PFSK-1 (cell line): ENCODE results near the gene SULT1E1.

Source experiments
- POLR2AphosphoS5 ChIP-seq: IDR thresholded peaks from 2 replicates; pipeline ENCODE4 v1.6.1; 2012; ENCODE audit warnings: low read depth, mild to moderate bottlenecking, control low read depth, low read length, moderate library complexity
- SIN3A ChIP-seq: IDR thresholded peaks from 2 replicates; pipeline ENCODE4 v1.6.1; 2012; ENCODE audit warnings: mild to moderate bottlenecking, low read length, moderate library complexity, borderline replicate concordance; ENCODE audit not compliant: insufficient read depth
- TAF1 ChIP-seq: IDR thresholded peaks from 2 replicates; pipeline ENCODE4 v1.6.1; 2012; ENCODE audit warnings: low read length, control low read depth, borderline replicate concordance; ENCODE audit not compliant: insufficient read depth
- TF ChIP-seq, protein P1 (sequence below), 2 experiments: IDR thresholded peaks; 2 replicates each; pipeline versions ENCODE4 v1.6.1 to v1.8.0; 2011 to 2012; ENCODE audit warnings: low read depth in 2 of 2, low read length in 2 of 2, control low read depth in 1 of 2, inconsistent platforms in 1 of 2, mild to moderate bottlenecking in 1 of 2, moderate library complexity in 1 of 2; ENCODE audit not compliant: insufficient read depth in 1 of 2

DNA sequence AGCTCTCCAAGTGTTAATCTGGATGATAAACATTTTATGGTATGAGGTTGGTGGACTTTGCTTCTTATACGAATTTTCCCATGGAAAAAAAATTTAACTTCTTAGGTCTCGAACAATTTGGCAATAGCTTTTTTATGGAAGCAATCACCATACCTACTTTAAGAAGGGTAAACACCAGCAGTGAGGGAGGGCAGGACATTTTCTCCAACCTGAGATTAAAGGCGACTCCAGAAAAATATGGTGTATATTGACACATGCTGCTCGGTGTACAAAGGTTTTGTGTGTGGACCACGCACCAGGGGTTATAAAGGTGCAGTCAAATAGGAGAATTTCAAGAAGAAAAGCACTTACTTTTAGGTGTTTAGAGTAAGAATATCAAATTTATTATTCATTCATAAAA is 34.2 kb upstream of the SULT1E1 start:
- no peak for TF ChIP-seq POLR2AphosphoS5
- no peak for TF ChIP-seq TAF1
- TF ChIP-seq, protein P1, sequence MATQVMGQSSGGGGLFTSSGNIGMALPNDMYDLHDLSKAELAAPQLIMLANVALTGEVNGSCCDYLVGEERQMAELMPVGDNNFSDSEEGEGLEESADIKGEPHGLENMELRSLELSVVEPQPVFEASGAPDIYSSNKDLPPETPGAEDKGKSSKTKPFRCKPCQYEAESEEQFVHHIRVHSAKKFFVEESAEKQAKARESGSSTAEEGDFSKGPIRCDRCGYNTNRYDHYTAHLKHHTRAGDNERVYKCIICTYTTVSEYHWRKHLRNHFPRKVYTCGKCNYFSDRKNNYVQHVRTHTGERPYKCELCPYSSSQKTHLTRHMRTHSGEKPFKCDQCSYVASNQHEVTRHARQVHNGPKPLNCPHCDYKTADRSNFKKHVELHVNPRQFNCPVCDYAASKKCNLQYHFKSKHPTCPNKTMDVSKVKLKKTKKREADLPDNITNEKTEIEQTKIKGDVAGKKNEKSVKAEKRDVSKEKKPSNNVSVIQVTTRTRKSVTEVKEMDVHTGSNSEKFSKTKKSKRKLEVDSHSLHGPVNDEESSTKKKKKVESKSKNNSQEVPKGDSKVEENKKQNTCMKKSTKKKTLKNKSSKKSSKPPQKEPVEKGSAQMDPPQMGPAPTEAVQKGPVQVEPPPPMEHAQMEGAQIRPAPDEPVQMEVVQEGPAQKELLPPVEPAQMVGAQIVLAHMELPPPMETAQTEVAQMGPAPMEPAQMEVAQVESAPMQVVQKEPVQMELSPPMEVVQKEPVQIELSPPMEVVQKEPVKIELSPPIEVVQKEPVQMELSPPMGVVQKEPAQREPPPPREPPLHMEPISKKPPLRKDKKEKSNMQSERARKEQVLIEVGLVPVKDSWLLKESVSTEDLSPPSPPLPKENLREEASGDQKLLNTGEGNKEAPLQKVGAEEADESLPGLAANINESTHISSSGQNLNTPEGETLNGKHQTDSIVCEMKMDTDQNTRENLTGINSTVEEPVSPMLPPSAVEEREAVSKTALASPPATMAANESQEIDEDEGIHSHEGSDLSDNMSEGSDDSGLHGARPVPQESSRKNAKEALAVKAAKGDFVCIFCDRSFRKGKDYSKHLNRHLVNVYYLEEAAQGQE (IDR thresholded peaks at IDR 0.05; ENCODE audit: insufficient read depth in 1 of 2, low read depth in 2 of 2, low read length in 2 of 2), result no peak
- no peak for TF ChIP-seq SIN3A
